Forelimb muscle (tissue), 1 donor: ENCODE results near the gene FHIT. TPM values are rescaled to one million over a fixed set of nuclear protein-coding genes. Genes with fewer than 3 reads are reported as not detected.
"Not testable (repeated sequence)": the region's sequence is repeated elsewhere in the genome, so short reads cannot be mapped to it uniquely, and the experiment has no call there.

Experiments used
- DNase-seq: peaks from one replicate; pipeline ENCODE4 v3.0.0-alpha.2; 2013; ENCODE audit warnings: low read depth
- polyA plus RNA-seq: library from polyadenylated mRNA; unstranded; fragments of 120-200 nt; gene quantifications from one replicate; pipeline ENCODE4 v1.2.1, GENCODE V29; 2013; ENCODE audit not compliant: insufficient read length

Gene FHIT
- polyA plus RNA-seq, 1 donor, result 7.1 TPM

DNA sequence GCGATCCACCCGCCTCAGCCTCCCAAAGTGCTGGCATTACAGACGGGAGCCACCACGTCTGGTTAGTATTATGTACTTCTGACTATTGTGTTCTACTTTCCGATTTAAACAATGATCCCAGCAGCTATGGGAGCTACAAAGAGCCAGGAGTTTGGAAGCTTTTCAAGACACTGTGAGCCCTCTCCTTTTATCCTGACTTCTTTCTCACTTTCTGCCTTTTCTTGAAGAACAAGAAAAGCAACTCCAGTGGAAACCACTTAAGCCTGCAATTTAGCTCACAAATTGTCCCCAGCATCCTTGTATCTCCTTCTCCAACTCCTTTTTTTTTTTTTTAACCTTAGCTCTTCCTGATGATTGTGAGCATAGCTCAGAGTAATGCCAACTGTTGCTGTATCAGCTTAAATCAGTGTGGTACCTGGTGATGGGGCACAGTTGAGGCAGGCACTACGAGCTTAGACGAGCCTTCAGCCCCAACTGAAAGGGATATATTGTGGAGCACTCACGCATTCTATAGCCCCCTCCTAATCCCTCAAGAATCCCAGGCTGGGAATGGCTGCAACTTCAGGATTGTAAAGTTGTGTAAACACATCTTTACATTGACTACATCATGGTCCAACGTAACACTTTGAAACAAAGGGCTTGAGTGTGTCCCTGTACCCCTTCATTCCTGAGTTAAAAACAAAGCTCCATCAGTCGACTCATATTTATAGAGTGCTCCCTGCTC is 677.0 kb downstream of the FHIT start:
- no peak for DNase-seq

DNA sequence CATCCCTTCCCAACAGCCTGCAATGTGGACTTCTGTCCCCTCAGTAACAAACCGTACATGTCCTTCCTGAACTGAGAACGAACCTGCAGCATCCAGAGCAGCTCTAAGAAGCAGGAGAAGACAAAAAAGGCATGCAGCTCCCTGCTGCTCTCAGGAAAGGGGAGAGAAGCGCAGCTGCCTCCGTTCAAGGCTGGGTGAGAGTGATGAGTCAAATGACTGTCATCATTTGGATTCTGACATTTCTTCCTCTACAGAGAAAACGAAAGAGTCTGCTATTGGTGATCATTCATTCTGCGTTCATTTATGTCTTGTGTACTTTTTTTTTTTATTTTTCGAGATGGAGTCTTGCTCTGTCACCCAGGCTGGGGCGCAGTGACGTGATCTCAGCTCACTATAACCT is 677.8 kb downstream of the FHIT start:
- DNase-seq, result no peak

DNA sequence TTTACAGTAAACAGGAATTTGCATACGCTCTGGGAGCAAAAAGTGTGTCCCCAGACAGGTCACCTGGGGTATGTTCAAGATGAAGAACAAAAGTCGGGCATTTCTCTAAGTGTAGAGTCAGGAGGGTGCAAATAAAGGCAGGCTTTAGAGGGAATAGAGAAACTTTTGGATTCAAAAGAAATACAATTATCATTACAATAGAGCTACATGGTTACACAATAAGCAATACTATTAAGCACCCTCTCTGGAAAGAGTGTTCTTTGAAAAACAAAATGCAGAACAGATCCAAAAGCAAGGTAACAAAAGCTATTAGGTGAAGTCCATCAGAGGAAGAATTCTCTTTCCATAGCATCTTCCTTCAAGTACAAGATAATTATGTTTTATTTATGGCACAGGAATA is 679.7 kb downstream of the FHIT start:
- no peak for DNase-seq

DNA sequence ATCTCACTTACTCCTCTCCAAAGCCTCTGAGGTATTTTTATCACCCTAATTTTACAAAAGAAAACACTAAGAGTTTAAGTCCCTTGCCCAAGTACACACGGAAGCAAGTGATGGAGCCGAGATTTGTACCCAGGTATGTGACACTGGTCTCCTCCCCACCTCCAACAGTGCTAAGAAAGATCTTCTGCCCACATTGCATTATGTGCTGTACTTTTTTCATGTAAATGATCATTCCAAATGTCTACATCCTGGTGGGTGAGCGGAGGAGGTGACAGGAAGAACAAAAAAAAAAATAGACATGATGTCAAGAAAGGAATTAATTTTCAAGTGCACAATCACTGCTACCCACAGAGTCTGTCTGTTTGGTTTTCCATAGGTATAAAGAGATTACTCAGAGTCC is 694.1 kb downstream of the FHIT start:
- no peak for DNase-seq

DNA sequence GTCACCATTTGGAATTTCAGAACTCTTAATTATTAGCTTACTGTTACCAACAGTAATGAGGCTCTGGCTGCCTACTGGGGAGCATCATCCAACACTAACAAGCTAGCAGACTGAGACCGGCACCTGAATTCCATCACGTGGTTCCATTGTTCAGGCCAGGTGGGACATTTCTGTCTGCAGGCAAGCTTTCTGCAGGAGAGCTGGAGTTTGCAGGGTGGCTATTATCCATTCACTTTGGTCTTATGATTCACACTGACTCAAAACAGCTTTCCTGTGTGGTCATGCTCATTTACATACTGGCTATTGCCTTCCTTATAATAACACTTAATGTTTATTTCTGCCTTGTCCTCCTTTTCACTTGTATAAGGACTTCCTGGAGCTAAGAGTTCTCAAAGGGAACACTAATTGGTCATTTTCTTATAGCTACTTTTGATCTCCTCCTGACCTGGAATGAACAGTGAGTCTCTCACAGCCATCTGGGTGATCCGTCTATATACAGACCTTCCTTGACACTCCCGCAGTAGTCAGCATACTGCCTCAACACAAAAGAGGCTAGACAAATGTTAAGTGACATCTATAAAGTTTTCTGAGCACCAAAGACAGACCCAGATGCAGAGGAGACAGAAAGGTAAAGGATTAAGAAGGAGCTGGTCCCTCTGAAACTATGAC is 695.4 kb downstream of the FHIT start:
- DNase-seq, result no peak

DNA sequence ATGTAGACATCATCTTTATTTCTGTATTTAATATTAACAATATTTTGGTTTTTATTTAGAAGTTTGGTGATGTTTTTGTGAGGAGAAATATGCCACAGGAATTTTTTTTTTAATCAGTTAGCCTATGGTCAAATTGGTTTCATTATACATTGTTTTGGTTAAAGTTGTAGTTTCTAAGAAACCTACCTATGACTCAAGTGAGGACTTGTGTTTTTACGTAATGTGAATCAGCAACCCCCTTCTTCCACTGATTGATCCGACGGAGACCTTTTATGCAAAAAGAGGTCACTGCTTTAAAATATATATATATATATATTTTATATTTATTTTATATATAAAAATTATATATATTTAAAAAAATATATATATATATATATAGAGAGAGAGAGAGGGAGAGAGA is 698.1 kb downstream of the FHIT start:
- DNase-seq, result no peak

DNA sequence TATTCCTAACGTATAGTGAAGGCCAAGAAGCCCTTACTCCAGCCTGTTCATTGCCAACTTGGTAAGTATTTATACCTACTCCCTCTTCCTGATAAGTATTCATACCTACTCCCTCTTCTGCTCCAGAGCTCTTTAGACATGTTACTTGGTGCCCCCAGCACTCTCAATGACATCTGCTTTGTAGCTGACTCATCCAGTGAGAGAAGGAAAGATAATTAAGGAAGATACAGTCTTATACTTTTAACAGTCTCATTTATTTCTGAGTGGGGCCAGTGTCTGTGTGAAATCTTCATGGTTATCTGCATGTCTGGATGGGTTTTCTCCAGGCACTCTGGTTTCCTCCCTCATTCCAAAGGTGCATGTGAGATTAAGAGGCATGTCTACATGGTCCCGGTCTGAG is 698.7 kb downstream of the FHIT start:
- no peak for DNase-seq

DNA sequence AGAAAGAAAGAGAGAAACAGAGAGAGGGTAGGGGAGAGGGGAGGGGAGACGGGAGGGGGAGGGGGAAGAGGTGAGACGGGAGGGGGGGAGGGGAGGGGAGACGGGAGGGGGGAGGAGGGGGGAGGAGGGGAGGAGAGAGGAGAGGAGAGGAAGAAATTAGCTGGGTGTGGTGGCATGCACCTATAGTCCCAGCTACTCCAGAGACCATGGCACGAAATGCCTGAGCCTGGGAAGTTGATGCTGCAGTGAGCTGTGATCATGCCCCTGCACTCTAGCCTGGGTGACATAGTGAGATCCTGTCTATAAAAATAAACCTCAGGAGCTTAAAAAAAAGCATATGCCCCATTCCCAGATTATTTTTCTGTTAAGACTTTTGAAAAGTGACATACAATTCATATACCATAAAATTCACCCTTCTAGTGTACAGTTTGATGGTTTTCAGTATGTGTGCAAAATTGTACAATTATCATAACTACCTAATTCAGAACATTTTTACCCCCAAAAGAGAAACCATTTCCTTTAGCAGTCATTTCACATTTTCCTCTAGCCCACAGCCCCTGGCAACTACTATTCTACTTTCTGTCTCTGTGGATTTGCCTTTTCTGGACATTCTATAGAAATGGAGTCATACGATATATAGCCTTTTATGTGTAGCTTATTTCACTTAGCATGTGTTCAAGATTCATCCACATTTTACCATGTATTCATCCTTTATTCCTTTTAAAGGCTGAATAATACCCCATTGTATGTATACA is 699.6 kb downstream of the FHIT start:
- no peak for DNase-seq

DNA sequence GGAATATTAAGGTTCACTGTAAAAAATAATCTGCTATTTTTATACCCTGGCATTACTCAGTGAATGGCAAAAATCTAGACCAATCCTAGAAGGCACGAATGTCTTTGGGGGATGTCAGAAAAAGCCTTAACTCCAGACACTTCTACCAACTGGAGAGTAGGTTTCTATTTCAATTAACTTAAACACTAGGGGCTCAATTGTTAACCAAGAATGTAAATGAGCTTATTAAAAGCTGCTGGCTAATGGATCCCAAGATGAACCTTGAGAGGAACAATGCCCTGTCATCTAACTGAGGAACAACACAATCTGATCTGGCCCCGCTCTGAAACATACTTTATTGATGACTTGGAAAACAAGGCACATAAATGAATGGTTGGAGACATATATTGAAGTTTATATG is 701.4 kb downstream of the FHIT start:
- no peak for DNase-seq

DNA sequence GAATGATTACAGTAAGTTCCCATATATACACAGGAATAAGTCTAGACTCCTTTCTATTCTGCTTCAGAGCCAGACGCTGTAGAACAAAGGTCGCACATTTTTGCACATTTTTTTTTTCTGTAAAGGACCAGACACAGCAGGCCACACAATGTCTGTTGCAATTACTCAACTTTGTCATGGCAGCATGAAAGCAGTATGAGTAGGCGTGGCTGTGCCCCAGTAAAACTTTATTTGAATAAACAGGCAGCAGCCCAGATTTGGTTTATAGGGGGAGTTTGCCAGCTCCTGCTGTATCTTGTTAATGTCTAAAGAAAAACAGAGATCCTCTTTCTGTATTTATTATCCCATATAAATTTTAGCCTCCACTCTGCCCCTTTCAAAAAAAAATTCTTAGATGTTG is 708.3 kb downstream of the FHIT start:
- DNase-seq, result no peak

DNA sequence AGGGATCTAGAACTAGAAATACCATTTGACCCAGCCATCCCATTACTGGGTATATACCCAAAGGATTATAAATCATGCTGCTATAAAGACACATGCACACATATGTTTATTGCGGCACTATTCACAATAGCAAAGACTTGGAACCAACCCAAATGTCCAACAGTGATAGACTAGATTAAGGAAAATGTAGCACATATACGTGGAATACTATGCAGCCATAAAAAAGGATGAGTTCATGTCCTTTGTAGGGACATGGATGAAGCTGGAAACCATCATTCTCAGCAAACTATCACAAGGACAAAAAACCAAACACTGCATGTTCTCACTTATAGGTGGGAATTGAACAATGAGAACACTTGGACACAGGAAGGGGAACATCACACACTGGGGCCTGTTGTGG is 711.9 kb downstream of the FHIT start:
- DNase-seq, result not testable (repeated sequence)

DNA sequence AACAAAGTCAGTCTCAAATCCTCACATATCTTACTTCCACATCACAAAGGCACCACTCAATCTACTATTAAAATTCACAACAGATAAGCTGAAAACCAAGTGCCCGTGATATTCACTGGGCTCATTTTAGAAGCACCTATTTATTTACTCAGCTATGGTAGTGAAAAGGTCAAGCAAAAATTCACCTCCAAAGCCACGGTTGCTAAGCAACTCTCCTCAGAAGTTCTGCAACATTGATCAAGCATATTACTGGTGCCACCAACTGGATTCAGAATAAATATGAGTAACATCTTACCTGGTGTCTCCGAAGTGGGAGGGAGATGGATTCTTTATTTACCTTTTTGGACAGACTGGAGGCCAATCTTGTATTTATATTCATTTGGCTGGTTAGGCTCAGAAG is 714.8 kb downstream of the FHIT start:
- DNase-seq, result no peak

DNA sequence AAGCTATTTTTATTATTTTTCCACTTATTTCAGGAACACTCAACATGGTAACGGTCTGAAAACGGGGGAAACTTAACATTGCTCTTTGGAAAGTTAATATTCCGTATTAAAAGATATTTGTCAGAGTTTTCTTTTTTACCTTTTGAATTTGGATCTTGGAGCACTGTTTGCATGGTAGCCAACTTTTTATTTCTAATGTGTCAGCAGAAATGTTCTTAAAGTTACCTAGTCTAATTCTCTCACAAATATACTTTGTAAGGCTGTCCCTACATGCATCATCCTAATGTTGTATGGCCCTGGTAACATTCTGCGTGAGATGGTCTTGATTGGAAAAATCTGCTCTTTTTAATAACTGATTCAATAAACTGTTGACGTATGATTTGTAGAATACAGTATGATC is 719.5 kb downstream of the FHIT start:
- no peak for DNase-seq

DNA sequence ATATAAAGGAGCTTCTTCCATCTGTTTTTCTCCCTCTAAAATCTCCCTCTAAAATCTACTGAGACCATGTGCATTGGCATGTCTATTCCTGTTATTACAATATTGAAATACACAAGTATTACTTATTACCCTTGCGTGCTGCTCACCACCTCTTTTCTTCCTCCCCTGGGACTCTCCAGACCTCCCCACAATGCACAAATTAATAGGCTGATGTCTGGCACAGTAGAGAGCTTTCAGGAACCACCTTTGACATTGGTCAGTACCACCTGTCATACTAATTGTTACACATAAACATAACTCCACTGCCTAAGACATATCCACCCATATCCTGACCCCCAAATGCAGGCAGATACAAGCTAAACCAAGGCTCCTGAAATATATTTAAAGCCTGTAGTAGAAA is 722.6 kb downstream of the FHIT start:
- DNase-seq, result no peak

DNA sequence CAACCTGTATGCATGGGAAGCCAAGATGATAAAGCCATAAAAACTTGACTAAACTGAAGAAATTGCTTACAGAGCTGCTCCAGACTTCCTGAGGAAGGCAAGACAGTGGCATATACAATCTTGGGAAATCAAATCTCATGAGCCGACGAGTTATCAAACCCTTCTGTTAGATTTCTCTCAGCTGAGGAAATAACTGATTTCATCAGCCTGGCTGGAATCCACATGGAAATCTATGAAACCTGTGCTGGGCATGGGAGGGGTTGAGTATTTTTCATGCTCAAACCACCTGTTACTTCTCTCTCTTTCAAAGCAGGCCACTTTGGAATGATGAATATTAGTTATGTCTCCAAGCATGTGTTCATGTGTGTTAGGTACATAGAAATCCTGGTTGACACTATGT is 727.7 kb downstream of the FHIT start:
- no peak for DNase-seq

DNA sequence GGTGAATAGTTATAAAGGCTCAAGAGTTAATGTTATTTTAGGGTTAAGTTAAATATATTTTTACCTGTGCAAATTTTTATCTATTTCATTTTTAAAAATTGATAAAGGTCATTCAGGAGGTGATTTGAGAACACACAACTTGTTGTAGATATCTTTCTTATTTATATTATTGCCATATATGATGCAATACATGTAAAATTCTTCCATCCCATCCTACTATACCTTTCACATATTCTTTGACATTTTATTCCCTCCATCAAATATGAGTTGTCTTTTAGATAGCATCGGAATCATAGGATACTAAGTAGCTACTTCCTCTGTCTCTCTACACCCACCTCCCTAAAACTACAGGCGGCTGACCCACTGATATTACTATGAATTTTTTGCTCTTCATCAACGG is 734.1 kb downstream of the FHIT start:
- DNase-seq, result no peak

DNA sequence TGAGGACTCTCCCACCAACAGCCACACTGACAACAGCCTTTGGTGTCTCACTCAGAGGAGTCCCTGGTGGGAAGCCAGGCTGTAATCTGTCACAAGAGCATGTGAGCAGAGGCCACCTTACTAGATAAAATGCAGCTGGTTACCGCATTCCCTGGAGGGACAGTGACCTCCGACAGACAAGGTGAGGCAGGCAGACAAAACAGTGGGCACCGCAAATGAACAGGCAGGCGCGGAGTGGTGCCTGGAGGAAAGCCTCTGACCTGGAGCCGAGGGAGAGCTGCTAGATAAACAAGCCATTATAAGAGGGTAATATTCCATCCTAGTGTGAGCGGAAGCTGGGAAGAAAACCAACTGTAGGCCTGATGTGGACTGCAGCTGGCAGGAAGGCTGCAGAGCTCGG is 736.4 kb downstream of the FHIT start:
- DNase-seq, result no peak

DNA sequence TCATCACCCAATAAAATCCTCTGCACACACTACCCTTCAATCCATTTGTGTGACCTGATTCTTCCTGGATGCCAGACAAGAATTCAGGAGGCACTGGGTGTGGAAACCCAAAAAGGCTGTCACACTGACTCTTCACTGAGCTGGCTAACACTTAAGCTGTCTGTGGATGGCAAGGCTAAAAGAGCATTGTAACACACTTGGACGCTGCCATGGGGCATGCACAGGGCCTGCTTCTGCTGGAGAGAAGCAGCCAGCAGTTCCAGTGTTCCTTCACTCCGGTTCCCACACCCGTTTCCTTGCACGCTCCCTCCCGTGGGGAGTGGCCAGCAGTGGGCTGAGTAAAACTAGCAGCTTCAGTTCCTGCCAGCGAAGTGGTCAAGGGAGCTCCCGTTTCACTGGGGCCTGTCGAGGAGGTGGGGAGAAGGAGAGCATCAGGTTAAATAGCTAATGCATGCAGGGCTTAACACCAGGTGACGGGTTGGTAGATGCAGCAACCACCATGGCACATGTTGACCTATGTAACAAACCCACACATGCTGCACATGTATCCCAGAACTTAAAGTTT is 737.1 kb downstream of the FHIT start:
- DNase-seq, result no peak

DNA sequence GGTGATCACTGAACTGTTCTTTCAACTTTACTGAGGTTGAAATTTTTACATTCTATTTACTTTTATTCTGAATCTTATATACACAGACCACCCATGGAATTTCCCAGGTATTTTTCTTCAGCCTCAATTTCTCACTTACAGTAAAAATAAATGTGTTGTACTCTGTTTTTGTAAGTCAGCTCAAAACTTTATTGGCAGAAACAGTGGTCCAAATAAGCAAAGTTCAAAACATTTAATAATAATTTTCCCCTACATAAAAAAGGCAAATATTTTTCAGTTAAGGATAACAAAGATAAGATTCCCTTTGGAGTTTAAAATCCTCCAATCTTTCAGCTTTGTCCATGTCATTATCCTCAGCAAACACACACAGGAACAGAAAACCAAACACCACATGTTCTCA is 738.0 kb downstream of the FHIT start:
- DNase-seq, result no peak

DNA sequence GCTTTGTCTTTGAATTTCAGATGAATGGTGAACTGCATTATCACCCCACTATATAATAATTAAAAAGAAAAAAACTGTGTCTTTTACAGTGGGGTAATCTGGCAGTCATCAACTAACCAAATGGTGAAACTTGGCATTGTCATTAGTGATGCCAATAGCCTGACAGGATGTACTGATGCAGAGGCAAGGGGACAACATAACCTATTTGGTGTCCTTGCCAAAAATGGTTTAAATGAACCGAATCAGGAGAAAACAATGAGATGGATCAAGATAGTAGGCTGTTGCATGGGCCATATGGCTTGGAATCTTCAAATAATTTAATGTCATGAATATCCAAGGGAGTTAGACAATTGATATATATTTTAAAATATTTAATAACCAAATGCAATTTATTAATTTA is 738.7 kb downstream of the FHIT start:
- DNase-seq, result no peak

DNA sequence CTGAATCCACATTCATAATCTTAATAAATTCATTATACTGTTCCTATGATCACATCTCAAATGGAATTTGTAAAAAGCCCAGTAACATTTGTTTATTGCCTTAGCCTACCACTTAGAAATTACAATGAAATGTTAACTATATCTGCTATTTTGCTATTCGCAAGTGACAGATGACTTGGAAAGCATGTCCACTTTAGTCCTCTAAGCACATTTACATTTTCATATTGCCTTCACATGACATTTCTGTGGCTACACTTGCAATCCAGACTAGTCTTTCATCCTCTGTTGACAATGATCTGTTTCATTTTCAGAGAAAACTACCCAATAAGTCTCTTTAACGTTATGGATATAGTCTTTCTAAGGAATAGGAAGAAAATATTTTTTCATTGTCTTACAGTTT is 741.8 kb downstream of the FHIT start:
- DNase-seq, result no peak

DNA sequence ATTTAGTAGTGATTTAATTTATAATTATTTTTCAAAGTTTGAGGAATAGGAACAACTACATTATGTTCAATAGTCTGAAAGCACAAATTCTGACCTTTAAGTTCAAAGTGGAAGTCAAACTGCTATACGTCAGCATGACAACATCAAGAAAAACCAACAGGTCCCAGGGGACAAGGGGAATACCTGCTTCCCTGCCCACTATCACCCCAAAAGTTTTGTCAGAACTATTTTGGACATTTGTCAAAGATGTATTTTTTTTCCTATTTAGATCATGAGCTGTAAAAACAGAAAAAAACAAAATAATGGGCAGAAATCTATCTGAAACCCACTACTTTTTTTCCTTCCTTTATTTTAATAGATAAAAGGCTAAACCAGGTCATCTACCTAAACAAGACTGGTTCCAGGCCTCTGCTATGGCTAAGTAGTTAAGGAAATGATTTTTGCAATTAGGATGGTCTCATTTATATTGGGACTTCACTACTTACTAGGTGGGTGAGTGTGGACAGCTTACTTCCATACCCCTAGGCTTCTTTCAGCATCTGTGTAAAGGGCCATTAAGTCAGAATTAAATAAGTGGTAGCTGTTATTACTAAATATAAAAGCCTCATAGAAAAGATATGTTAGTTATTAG is 746.3 kb downstream of the FHIT start:
- DNase-seq, result no peak
